GM23338 (cell line): ENCODE results near the gene NOXA1. TPM values are rescaled to one million over a fixed set of nuclear protein-coding genes. Genes with fewer than 3 reads are reported as not detected.
"Not testable (repeated sequence)": the region's sequence is repeated elsewhere in the genome, so short reads cannot be mapped to it uniquely, and the experiment has no call there.

Experiments
- ATAC-seq: fragments of 200-7000 bp; cut with Tn5 transposase; 3 replicates; pipeline ENCODE4 v1.9.1; 2020
- DNase-seq: peaks from one replicate; pipeline ENCODE4 v3.0.0-alpha.2; 2015; ENCODE audit warnings: low spot score
- H2AFZ ChIP-seq: fragments of 200-600 bp; sonication (generic); 2 replicates; pipeline ENCODE4 v1.8.0; 2016; ENCODE audit warnings: antibody characterized with exemption, mild to moderate bottlenecking, moderate library complexity
- H3F3A ChIP-seq: fragments of 200-600 bp; sonication (generic); replicated peaks from 2 replicates; pipeline ENCODE4 v1.8.0; 2017; ENCODE audit warnings: antibody characterized with exemption, mixed run types, low read depth
- H3K27ac ChIP-seq: fragments of 200-600 bp; sonication (generic); 2 replicates; pipeline ENCODE4 v1.6.1; 2016; ENCODE audit warnings: low read depth
- H3K27me3 ChIP-seq: fragments of 200-600 bp; sonication (generic); 2 replicates; pipeline ENCODE4 v1.8.0; 2016; ENCODE audit warnings: mild to moderate bottlenecking, mixed run types, moderate library complexity; ENCODE audit not compliant: insufficient read depth
- H3K36me3 ChIP-seq: fragments of 200-600 bp; sonication (generic); 2 replicates; pipeline ENCODE4 v1.8.0; 2016; ENCODE audit warnings: mild to moderate bottlenecking; ENCODE audit not compliant: insufficient read depth
- H3K4me1 ChIP-seq: fragments of 200-600 bp; sonication (generic); 2 replicates; pipeline ENCODE4 v1.8.0; 2016; ENCODE audit warnings: mild to moderate bottlenecking, moderate library complexity; ENCODE audit not compliant: insufficient read depth
- H3K4me2 ChIP-seq: fragments of 200-600 bp; sonication (generic); 2 replicates; pipeline ENCODE4 v1.7.1; 2017; ENCODE audit warnings: mixed run types
- H3K4me3 ChIP-seq: fragments of 200-600 bp; sonication (generic); 2 replicates; pipeline ENCODE4 v1.6.1; 2016; ENCODE audit warnings: mixed run types
- H3K79me2 ChIP-seq: fragments of 200-600 bp; sonication (generic); replicated peaks from 2 replicates; pipeline ENCODE4 v1.8.0; 2017; ENCODE audit warnings: mild to moderate bottlenecking; ENCODE audit not compliant: insufficient read depth
- H3K9me2 ChIP-seq: fragments of 200-600 bp; sonication (generic); 2 replicates; pipeline ENCODE4 v1.8.0; 2017; ENCODE audit not compliant: insufficient read depth
- H4K20me1 ChIP-seq: fragments of 200-600 bp; sonication (generic); replicated peaks from 2 replicates; pipeline ENCODE4 v1.8.0; 2017; ENCODE audit warnings: mild to moderate bottlenecking; ENCODE audit not compliant: insufficient read depth
- H3K27ac Mint-ChIP-seq: 2 replicates; pipeline ENCODE4 v1.8.0; 2020; ENCODE audit warnings: inconsistent platforms, mild to moderate bottlenecking, moderate library complexity, mixed read lengths
- H3K27me3 Mint-ChIP-seq: 3 replicates; pipeline ENCODE4 v1.8.0; 2022; ENCODE audit warnings: low read depth, mild to moderate bottlenecking, moderate library complexity, mixed read lengths, inconsistent platforms; ENCODE audit not compliant: insufficient read depth, poor library complexity
- H3K36me3 Mint-ChIP-seq: 3 replicates; pipeline ENCODE4 v1.8.0; 2021; ENCODE audit warnings: low read depth, mild to moderate bottlenecking, inconsistent platforms, moderate library complexity, mixed read lengths
- H3K4me1 Mint-ChIP-seq: 3 replicates; pipeline ENCODE4 v1.8.0; 2020; ENCODE audit warnings: mild to moderate bottlenecking, inconsistent platforms, mixed read lengths
- H3K4me3 Mint-ChIP-seq: 3 replicates; pipeline ENCODE4 v1.8.0; 2021; ENCODE audit warnings: moderate library complexity, mild to moderate bottlenecking, inconsistent platforms, mixed read lengths
- H3K9me3 Mint-ChIP-seq: 3 replicates; pipeline ENCODE4 v1.8.0; 2020; ENCODE audit warnings: moderate library complexity, mild to moderate bottlenecking, inconsistent platforms, mixed read lengths
- CREB1 ChIP-seq: fragments of 250-450 bp; sonication (Bioruptor Pico); IDR thresholded peaks from 2 replicates; pipeline ENCODE4 v1.5.0; 2020; ENCODE audit warnings: low read depth, mild to moderate bottlenecking, moderate library complexity
- ETS1 ChIP-seq: IDR thresholded peaks from 2 replicates; pipeline ENCODE4 v1.6.1; 2016; ENCODE audit warnings: antibody characterized with exemption
- EZH2 ChIP-seq: fragments of 200-600 bp; sonication (generic); IDR thresholded peaks from one replicate; pipeline ENCODE4 v1.8.0; 2017; ENCODE audit warnings: antibody characterized with exemption, mild to moderate bottlenecking, low read depth; ENCODE audit not compliant: unreplicated experiment
- JUNB ChIP-seq: IDR thresholded peaks from one replicate; pipeline ENCODE4 v1.6.1; 2016; ENCODE audit warnings: antibody characterized with exemption; ENCODE audit not compliant: unreplicated experiment
- POLR2AphosphoS5 ChIP-seq: IDR thresholded peaks from 2 replicates; pipeline ENCODE4 v1.6.1; 2016; ENCODE audit warnings: antibody characterized with exemption, low read depth
- polyA plus RNA-seq: library from polyadenylated mRNA; unstranded; fragments of >200 nt; fragmentation: Nextera tagmentation; extraction: Ambion mirVana; gene quantifications from 2 replicates; pipeline ENCODE4 v1.2.1, GENCODE V29; 2016
- total RNA-seq: library from RNA; depleted of rRNA; stranded (reverse); fragments of >200 nt; shearing (Covaris generic); gene quantifications from 2 replicates; pipeline ENCODE4 v1.2.3, GENCODE V29; 2014
- TF ChIP-seq, protein P1 (sequence below), 2 experiments: fragments of 200-600 bp in 1 of 2; sonication (generic) in 1 of 2; conservative IDR thresholded peaks; 2 replicates each; pipeline versions ENCODE4 v1.5.1 to v1.6.1; 2016 to 2017; ENCODE audit warnings: antibody characterized with exemption in 2 of 2, low read depth in 2 of 2, mild to moderate bottlenecking in 2 of 2, moderate library complexity in 1 of 2

Gene NOXA1
- total and polyA plus RNA-seq, 2 experiments from 2014 or later = 0.59 to 0.68 TPM

GRCh38 chr9:137375321-137376058 lies 47.7 kb upstream of the NOXA1 start:
- Histone ChIP-seq H3K36me3 (no peaks in the 10 kb centered on the region), H3K4me3 (no peak overlapping the region), H3K27me3 (peaks cover 4% of the 10 kb centered on the region), H3K27ac (no peak overlapping the region), H3K79me2 (no peaks in the 10 kb centered on the region), H3K4me2 (no peak overlapping the region), H3K9me2 (no peaks in the 10 kb centered on the region), H3K4me1 (no peaks in the 10 kb centered on the region), H4K20me1 (no peaks in the 10 kb centered on the region), H3F3A (no peaks in the 10 kb centered on the region), H2AFZ (no peak overlapping the region)
- Mint-ChIP-seq H3K4me3 (no peak overlapping the region), H3K4me1 (no peaks in the 10 kb centered on the region), H3K36me3 (peaks cover 9% of the 10 kb centered on the region; the same call in 2 of the 3 replicates), H3K9me3 (peaks cover 15% of the 10 kb centered on the region), H3K27ac (no peak overlapping the region), H3K27me3 (peaks cover 10% of the 10 kb centered on the region)
- TF ChIP-seq JUNB = no peak
- TF ChIP-seq ETS1 = no peak
- DNase-seq = no peak
- no peak for ATAC-seq

GRCh38 chr9:137376386-137376785 lies 46.8 kb upstream of the NOXA1 start:
- Histone ChIP-seq H3K79me2 (no peaks in the 10 kb centered on the region), H3K36me3 (no peaks in the 10 kb centered on the region), H2AFZ (no peak overlapping the region), H3K27ac (no peak overlapping the region), H3K4me2 (no peak overlapping the region), H3K4me3 (no peak overlapping the region), H3K9me2 (no peaks in the 10 kb centered on the region), H3F3A (no peaks in the 10 kb centered on the region), H4K20me1 (no peaks in the 10 kb centered on the region), H3K27me3 (peaks cover 4% of the 10 kb centered on the region), H3K4me1 (no peaks in the 10 kb centered on the region)
- Mint-ChIP-seq H3K27ac (no peak overlapping the region), H3K9me3 (peaks cover 15% of the 10 kb centered on the region), H3K27me3 (peaks cover 12% of the 10 kb centered on the region), H3K36me3 (peaks cover 9% of the 10 kb centered on the region; the same call in 2 of the 3 replicates), H3K4me1 (no peaks in the 10 kb centered on the region), H3K4me3 (no peak overlapping the region)
- ATAC-seq (no peak), DNase-seq (no peak)
- TF ChIP-seq POLR2AphosphoS5 = no peak
- no peak for TF ChIP-seq CREB1 (CRISPR knock-in tag)
- TF ChIP-seq, protein P1, sequence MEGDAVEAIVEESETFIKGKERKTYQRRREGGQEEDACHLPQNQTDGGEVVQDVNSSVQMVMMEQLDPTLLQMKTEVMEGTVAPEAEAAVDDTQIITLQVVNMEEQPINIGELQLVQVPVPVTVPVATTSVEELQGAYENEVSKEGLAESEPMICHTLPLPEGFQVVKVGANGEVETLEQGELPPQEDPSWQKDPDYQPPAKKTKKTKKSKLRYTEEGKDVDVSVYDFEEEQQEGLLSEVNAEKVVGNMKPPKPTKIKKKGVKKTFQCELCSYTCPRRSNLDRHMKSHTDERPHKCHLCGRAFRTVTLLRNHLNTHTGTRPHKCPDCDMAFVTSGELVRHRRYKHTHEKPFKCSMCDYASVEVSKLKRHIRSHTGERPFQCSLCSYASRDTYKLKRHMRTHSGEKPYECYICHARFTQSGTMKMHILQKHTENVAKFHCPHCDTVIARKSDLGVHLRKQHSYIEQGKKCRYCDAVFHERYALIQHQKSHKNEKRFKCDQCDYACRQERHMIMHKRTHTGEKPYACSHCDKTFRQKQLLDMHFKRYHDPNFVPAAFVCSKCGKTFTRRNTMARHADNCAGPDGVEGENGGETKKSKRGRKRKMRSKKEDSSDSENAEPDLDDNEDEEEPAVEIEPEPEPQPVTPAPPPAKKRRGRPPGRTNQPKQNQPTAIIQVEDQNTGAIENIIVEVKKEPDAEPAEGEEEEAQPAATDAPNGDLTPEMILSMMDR (conservative IDR thresholded peaks at IDR 0.05; ENCODE audit: low read depth in 2 of 2) = no peak
- TF ChIP-seq EZH2 = no peak

DNA sequence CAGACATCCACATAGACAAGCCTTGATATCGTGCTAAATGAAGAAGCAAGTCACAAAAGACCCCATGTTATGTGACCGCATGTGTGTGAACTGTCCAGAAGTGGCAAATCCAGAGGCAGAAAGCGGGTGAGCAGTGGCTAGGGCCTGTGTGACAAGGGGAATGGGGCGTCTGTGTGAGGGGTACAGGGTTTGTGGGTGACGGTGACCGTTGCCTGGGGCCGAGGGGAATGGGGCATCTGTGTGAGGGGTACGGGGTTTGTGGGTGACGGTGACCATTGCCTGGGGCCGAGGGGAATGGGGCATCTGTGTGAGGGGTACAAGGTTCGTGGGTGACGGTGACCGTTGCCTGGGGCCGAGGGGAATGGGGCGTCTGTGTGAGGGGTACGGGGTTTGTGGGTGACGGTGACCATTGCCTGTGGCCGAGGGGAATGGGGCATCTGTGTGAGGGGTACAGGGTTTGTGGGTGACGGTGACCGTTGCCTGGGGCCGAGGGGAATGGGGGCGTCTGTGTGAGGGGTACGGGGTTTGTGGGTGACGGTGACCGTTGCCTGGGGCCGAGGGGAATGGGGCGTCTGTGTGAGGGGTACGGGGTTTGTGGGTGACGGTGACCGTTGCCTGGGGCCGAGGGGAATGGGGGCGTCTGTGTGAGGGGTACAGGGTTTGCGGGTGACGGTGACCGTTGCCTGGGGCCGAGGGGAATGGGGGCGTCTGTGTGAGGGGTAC lies 44.3 kb upstream of the NOXA1 start:
- H3K79me2 ChIP-seq, ATAC-seq, H3K4me1 ChIP-seq, DNase-seq, H3K27ac Mint-ChIP-seq, H3K4me3 ChIP-seq, H3K4me1 Mint-ChIP-seq, H3K36me3 ChIP-seq, H3K27me3 ChIP-seq, H4K20me1 ChIP-seq, H3K27ac ChIP-seq, H3K9me2 ChIP-seq, H3K4me2 ChIP-seq, H3K36me3 Mint-ChIP-seq, H3K4me3 Mint-ChIP-seq, H3F3A ChIP-seq, H2AFZ ChIP-seq: not testable (repeated sequence)
- H3K9me3 Mint-ChIP-seq = peaks cover 15% of the 10 kb centered on the region
- H3K27me3 Mint-ChIP-seq = peaks cover 12% of the 10 kb centered on the region
